Measurements from ENCODE around the gene ARHGEF25.
A peak's percentile ranks its signal among the peaks of the same experiment; 100 is the strongest.

The ARHGEF25 gene

GRCh38 chr12:57619434-57620244 lies 8.4 kb downstream of the ARHGEF25 start:
- no peak for TF ChIP-seq CTCF (IDR thresholded peaks at IDR 0.05)

- TF ChIP-seq CTCF (IDR thresholded peaks at IDR 0.05), result no peak
Observed at GRCh38 chr12:57620245-57620935, 9.2 kb downstream of the ARHGEF25 start.

- TF ChIP-seq CTCF (IDR thresholded peaks at IDR 0.05), result no peak
Observed at GRCh38 chr12:57620936-57621496, 9.8 kb downstream of the ARHGEF25 start.

GRCh38 chr12:57621497-57622292 lies 10.5 kb downstream of the ARHGEF25 start:
- peak; percentile 91 for TF ChIP-seq CTCF (IDR thresholded peaks at IDR 0.05)

- no peak for TF ChIP-seq CTCF (IDR thresholded peaks at IDR 0.05)
Observed at GRCh38 chr12:57622293-57623245, 11.3 kb downstream of the ARHGEF25 start.

GRCh38 chr12:57623385-57623784 lies 12.2 kb downstream of the ARHGEF25 start:
- TF ChIP-seq CTCF (IDR thresholded peaks at IDR 0.05), result no peak
